ENCODE measurements around the gene MRPS23.
"Not testable (repeated sequence)": the region's sequence is repeated elsewhere in the genome, so short reads cannot be mapped to it uniquely, and the experiment has no call there.

The MRPS23 gene

GRCh38 chr17:57862694-57863667 is 13.1 kb upstream of the MRPS23 start:
- DNase-seq (ENCODE audit: low read depth), result no peak

- no peak for DNase-seq (ENCODE audit: low read depth)
These were observed 12.2 kb upstream of the MRPS23 start for GRCh38 chr17:57861790-57862693.

GRCh38 chr17:57861000-57861789 is 11.4 kb upstream of the MRPS23 start:
- no peak for DNase-seq (ENCODE audit: low read depth)

- DNase-seq (ENCODE audit: low read depth), result no peak
These were observed 10.7 kb upstream of the MRPS23 start for GRCh38 chr17:57860414-57860999.

GRCh38 chr17:57859601-57860413 is 10.0 kb upstream of the MRPS23 start:
- no peak for DNase-seq (ENCODE audit: low read depth)

- DNase-seq (ENCODE audit: low read depth), result no peak
These were observed 9.0 kb upstream of the MRPS23 start for GRCh38 chr17:57858838-57859237.

GRCh38 chr17:57856792-57857620 is 7.2 kb upstream of the MRPS23 start:
- no peak for DNase-seq (ENCODE audit: low read depth)

GRCh38 chr17:57855391-57856035 is 5.7 kb upstream of the MRPS23 start:
- no peak for DNase-seq (ENCODE audit: low read depth)

GRCh38 chr17:57853695-57854094 is 3.9 kb upstream of the MRPS23 start:
- no peak for DNase-seq (ENCODE audit: low read depth)

GRCh38 chr17:57852955-57853328 is 3.1 kb upstream of the MRPS23 start:
- no peak for DNase-seq (ENCODE audit: low read depth)

GRCh38 chr17:57852092-57852954 is 2.5 kb upstream of the MRPS23 start:
- DNase-seq (ENCODE audit: low read depth), result no peak

GRCh38 chr17:57849163-57849873 is 526 bp downstream of the MRPS23 start:
- DNase-seq (ENCODE audit: low read depth), result no peak

- not testable (repeated sequence) for DNase-seq (ENCODE audit: low read depth)
These were observed 3.5 kb downstream of the MRPS23 start for GRCh38 chr17:57846056-57846945.

GRCh38 chr17:57842280-57842679 is 7.6 kb downstream of the MRPS23 start:
- DNase-seq (ENCODE audit: low read depth), result no peak

GRCh38 chr17:57839571-57839923 is 10.3 kb downstream of the MRPS23 start:
- DNase-seq (ENCODE audit: low read depth), result no peak

GRCh38 chr17:57838857-57839570 is 10.8 kb downstream of the MRPS23 start:
- no peak for DNase-seq (ENCODE audit: low read depth)
